ENCODE measurements around the gene GALNT15.

DNA sequence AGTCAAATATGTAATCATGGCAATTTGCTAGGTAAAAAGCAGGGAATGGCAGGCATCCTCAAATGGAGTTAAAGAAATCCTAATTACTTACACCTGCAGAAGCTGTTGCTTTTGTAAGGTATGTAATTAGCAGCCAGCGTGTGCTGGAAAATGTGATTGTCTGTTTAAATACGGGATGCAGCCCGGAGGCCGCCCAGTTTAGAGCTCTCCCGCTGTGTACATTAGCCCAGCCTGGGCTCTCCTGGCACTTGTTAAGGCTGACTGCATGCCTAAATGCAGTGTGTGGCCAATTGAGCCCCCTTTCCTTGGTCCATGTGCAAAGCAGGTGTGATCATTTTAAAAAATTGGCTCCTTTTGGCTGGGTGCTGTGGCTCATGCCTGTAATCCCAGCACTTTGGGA, 81.2 kb downstream of the GALNT15 start:
- no peak for TF ChIP-seq POLR2AphosphoS5 (IDR thresholded peaks at IDR 0.05; ENCODE audit: low read depth, low read length)
- TF ChIP-seq POLR2A (IDR thresholded peaks at IDR 0.05; ENCODE audit: low read depth, low read length) = no peak
- no peak for TF ChIP-seq PAX5 (IDR thresholded peaks at IDR 0.05; ENCODE audit: insufficient read depth, low read length, severe bottlenecking)
